B cell (primary cell): Measurements from ENCODE around the gene FLVCR1. TPM values are rescaled to one million over a fixed set of nuclear protein-coding genes. Genes with fewer than 3 reads are reported as not detected.

Experiments used
- ATAC-seq: fragments of 200-7000 bp; cut with Tn5 transposase; one replicate; pipeline ENCODE4 v1.10.0; 2021; ENCODE audit warnings: low read depth, mild to moderate bottlenecking, moderate number of reproducible peaks, moderate library complexity
- CTCF ChIA-PET: fragments of 350-600 bp; sonication (Branson Sonifier 250); formaldehyde crosslinking; loops from one replicate; lab custom pipeline; 2021; ENCODE audit warnings: antibody characterized with exemption, inconsistent platforms; lab: Charles Lee
- POLR2A ChIA-PET: fragments of 350-600 bp; sonication (Branson Sonifier 250); formaldehyde crosslinking; loops from one replicate; lab custom pipeline; 2021; ENCODE audit warnings: antibody characterized with exemption; lab: Charles Lee
- DNase-seq: peaks from one replicate; pipeline ENCODE4 v3.0.0; 2013
- H2AFZ ChIP-seq: 2 replicates; pipeline ENCODE4 v1.6.1; 2012; ENCODE audit warnings: mild to moderate bottlenecking, low read depth, low read length; ENCODE audit not compliant: insufficient read depth, poor library complexity, severe bottlenecking
- H3K27ac ChIP-seq, 2 donors: 1 replicate in 1 of 2; 2 replicates in 1 of 2; pipeline ENCODE4 v1.5.1; 2012 to 2013; ENCODE audit warnings: low read length in 2 of 2, mild to moderate bottlenecking in 2 of 2, moderate library complexity in 1 of 2
- H3K27me3 ChIP-seq, 4 experiments: fragments of 200-600 bp in 1 of 4; sonication (generic) in 1 of 4; replicated peaks in 1 of 4; 1 replicate in 2 of 4; 2 replicates in 2 of 4; pipeline versions ENCODE4 v1.6.1 to v1.7.0; 2013 to 2016; ENCODE audit warnings: low read length in 3 of 4, mild to moderate bottlenecking in 2 of 4, mixed read lengths in 1 of 4, moderate library complexity in 1 of 4; ENCODE audit not compliant: insufficient read depth in 4 of 4, control insufficient read depth in 3 of 4; ENCODE audit errors: control extremely low read depth in 1 of 4
- H3K36me3 ChIP-seq, 2 experiments: replicated peaks in 1 of 2; 1 replicate in 1 of 2; 2 replicates in 1 of 2; pipeline versions ENCODE4 v1.6.1 to v1.7.1; 2013; ENCODE audit warnings: low read length in 1 of 2; ENCODE audit not compliant: insufficient read depth in 2 of 2, control insufficient read depth in 1 of 2; ENCODE audit errors: control extremely low read depth in 1 of 2, extremely low read depth in 1 of 2
- H3K4me1 ChIP-seq, 2 donors: fragments of 200-600 bp in 1 of 2; sonication (generic) in 1 of 2; 1 replicate in 1 of 2; 2 replicates in 1 of 2; pipeline versions ENCODE4 v1.5.1 to v1.6.1; 2013 to 2017; ENCODE audit warnings: low read length in 2 of 2; ENCODE audit not compliant: control insufficient read depth in 2 of 2, insufficient read depth in 2 of 2
- H3K4me2 ChIP-seq: replicated peaks from 2 replicates; pipeline ENCODE3; 2012; ENCODE audit warnings: mild to moderate bottlenecking, low read depth, low read length; ENCODE audit not compliant: poor library complexity, severe bottlenecking
- H3K4me3 ChIP-seq, 5 experiments: fragments of 200-600 bp in 1 of 5; sonication (generic) in 1 of 5; 1 replicate in 3 of 5; 2 replicates in 2 of 5; pipeline versions ENCODE4 v1.5.1 to v1.7.0; 2011 to 2016; ENCODE audit warnings: low read length in 4 of 5, mild to moderate bottlenecking in 4 of 5, low read depth in 2 of 5, control low read depth in 1 of 5, moderate library complexity in 1 of 5; ENCODE audit not compliant: insufficient read depth in 1 of 5; ENCODE audit errors: control extremely low read depth in 1 of 5, extremely low read depth in 1 of 5
- H3K79me2 ChIP-seq: fragments of 200-600 bp; sonication (generic); one replicate; pipeline ENCODE4 v1.6.0; 2016; ENCODE audit warnings: low read length; ENCODE audit not compliant: control insufficient read depth, insufficient read depth
- H3K9ac ChIP-seq: fragments of 200-600 bp; sonication (generic); 2 replicates; pipeline ENCODE4 v1.6.1; 2017; ENCODE audit warnings: mild to moderate bottlenecking, low read length, moderate library complexity
- H3K9me3 ChIP-seq, 3 donors: one replicate each; pipeline versions ENCODE4 v1.6.1 to v1.7.1; 2013; ENCODE audit warnings: low read length in 2 of 3; ENCODE audit not compliant: control insufficient read depth in 2 of 3, insufficient read depth in 1 of 3; ENCODE audit errors: control extremely low read depth in 1 of 3
- H4K20me1 ChIP-seq: 2 replicates; pipeline ENCODE4 v1.6.0; 2012; ENCODE audit warnings: mild to moderate bottlenecking, low read length; ENCODE audit not compliant: insufficient read depth, control insufficient read depth, poor library complexity, severe bottlenecking
- H3K27ac Mint-ChIP-seq: one replicate; pipeline ENCODE4 v1.8.0; 2021; ENCODE audit warnings: mixed read lengths
- H3K27me3 Mint-ChIP-seq: one replicate; pipeline ENCODE4 v1.8.0; 2021; ENCODE audit warnings: mixed read lengths
- H3K4me1 Mint-ChIP-seq: one replicate; pipeline ENCODE4 v1.8.0; 2021; ENCODE audit warnings: mixed read lengths
- H3K4me3 Mint-ChIP-seq: one replicate; pipeline ENCODE4 v1.8.0; 2021; ENCODE audit warnings: mixed read lengths
- H3K9me3 Mint-ChIP-seq: one replicate; pipeline ENCODE4 v1.8.0; 2022; ENCODE audit warnings: mixed read lengths; ENCODE audit not compliant: insufficient read depth
- EZH2 ChIP-seq: IDR thresholded peaks from 2 replicates; pipeline ENCODE4 v1.6.1; 2012; ENCODE audit warnings: borderline replicate concordance, low read depth, mild to moderate bottlenecking, moderate library complexity, low read length; ENCODE audit not compliant: insufficient read depth, poor library complexity, severe bottlenecking
- whole genome bisulfite sequencing: methylation state at CpG from one replicate; pipeline ENCODE4 v1.1.5; 2013; ENCODE audit warnings: missing lambda C conversion rate; ENCODE audit not compliant: insufficient coverage; 5-methylcytosine and 5-hydroxymethylcytosine counted together
- intact Hi-C: fragments of 100-400 bp; cut with micrococcal nuclease; formaldehyde crosslinking; loops from one replicate; pipeline ENCODE4 v1.10.0; 2022
- polyA plus RNA-seq: library from polyadenylated mRNA; depleted of rRNA; stranded (reverse); fragments of >200 nt; gene quantifications from 2 replicates; pipeline ENCODE4 v1.2.3, GENCODE V29; 2012
- total RNA-seq, 2 donors: library from RNA; stranded (reverse); fragments of 120-200 nt in 1 of 2; gene quantifications; 1 replicate in 1 of 2; 2 replicates in 1 of 2; pipeline versions ENCODE4 v1.2.3 to v1.2.4, GENCODE V29; 2013 to 2022
- TF ChIP-seq, protein P1 (sequence below): fragments of 200-600 bp; IDR thresholded peaks from one replicate; pipeline ENCODE4 v1.8.0; 2022; ENCODE audit warnings: antibody characterized with exemption, mild to moderate bottlenecking

Gene FLVCR1
- total and polyA plus RNA-seq, 2 donors (not counting 1 experiment from before 2014, with no cell fraction given) = 3.9 to 19.2 TPM

- peaks cover 2% of the 10 kb centered on the region for H3K9me3 Mint-ChIP-seq
- Histone ChIP-seq H3K4me2 (no peak overlapping the region), H3K27me3 (no peaks in the 10 kb centered on the region), H2AFZ (no peak overlapping the region), H3K4me3 (no peak overlapping the region), H3K36me3 (no peaks in the 10 kb centered on the region), H3K4me1 (no peaks in the 10 kb centered on the region), H3K27ac (no peak overlapping the region), H3K9ac (no peak overlapping the region), H3K9me3 (peaks cover 0 to 1% (median 0%) of the 10 kb centered on the region in 3 donors), H4K20me1 (no peaks in the 10 kb centered on the region), H3K79me2 (no peaks in the 10 kb centered on the region)
- ChIA-PET CTCF (interaction anchor here (0.6 kb wide), 1 partner anchor 41 kb away, joined by 3 read pairs; no protein-coding TSS in a partner anchor), POLR2A (no interaction called here)
- no peak overlapping the region for H3K27ac Mint-ChIP-seq
- DNase-seq (no peak), ATAC-seq (no peak)
- WGBS = 88% methylated on average over 9 of the region's 10 CpGs
- H3K4me1 Mint-ChIP-seq = no peaks in the 10 kb centered on the region
- TF ChIP-seq, protein P1, sequence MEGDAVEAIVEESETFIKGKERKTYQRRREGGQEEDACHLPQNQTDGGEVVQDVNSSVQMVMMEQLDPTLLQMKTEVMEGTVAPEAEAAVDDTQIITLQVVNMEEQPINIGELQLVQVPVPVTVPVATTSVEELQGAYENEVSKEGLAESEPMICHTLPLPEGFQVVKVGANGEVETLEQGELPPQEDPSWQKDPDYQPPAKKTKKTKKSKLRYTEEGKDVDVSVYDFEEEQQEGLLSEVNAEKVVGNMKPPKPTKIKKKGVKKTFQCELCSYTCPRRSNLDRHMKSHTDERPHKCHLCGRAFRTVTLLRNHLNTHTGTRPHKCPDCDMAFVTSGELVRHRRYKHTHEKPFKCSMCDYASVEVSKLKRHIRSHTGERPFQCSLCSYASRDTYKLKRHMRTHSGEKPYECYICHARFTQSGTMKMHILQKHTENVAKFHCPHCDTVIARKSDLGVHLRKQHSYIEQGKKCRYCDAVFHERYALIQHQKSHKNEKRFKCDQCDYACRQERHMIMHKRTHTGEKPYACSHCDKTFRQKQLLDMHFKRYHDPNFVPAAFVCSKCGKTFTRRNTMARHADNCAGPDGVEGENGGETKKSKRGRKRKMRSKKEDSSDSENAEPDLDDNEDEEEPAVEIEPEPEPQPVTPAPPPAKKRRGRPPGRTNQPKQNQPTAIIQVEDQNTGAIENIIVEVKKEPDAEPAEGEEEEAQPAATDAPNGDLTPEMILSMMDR = no peak
- no peak for TF ChIP-seq EZH2
- intact Hi-C loops = no loop called here
- no peaks in the 10 kb centered on the region for H3K27me3 Mint-ChIP-seq
- no peak overlapping the region for H3K4me3 Mint-ChIP-seq
Measured at GRCh38 chr1:212930986-212931678, 73.1 kb downstream of the FLVCR1 start.

DNA sequence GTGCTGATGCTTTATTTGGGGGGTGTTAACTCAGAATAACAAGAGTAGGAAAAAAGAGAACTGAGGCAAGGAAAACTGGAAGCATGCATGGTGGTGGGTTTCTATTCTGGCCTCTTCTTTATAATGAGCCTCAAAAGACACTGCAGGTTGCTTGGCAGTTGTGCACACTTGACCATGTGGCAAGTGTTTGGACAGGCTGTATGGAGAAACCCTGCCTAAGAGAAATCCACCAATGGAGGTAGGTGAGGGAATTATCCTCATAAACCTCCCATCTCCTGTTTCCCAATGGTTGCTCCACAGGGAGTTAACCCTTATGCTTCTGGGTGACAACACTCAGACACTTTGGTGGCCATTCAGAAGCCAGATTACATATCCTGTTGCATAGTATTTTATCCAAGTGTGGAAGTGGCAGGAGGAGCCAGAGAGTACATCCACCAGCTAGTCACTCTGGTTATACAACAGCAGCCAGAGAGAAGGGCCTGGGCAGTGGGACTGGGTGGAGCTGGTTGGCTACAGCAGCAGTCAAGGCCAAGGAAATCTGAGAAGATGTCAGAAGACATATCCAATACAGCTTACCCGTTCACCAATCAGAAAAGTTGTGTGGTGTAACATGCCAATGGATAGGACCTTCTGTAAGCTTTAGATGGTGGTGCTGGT is 75.9 kb downstream of the FLVCR1 start:
- no peaks in the 10 kb centered on the region for H3K79me2 ChIP-seq
- no peaks in the 10 kb centered on the region for H3K27me3 ChIP-seq
- H3K4me2 ChIP-seq = no peak overlapping the region
- Mint-ChIP-seq H3K9me3 (no peaks in the 10 kb centered on the region), H3K4me3 (no peak overlapping the region), H3K27me3 (no peaks in the 10 kb centered on the region), H3K27ac (no peak overlapping the region), H3K4me1 (no peaks in the 10 kb centered on the region)
- ATAC-seq (no peak), DNase-seq (no peak)
- TF ChIP-seq EZH2 = no peak
- TF ChIP-seq, protein P1 = no peak
- no peaks in the 10 kb centered on the region for H3K4me1 ChIP-seq
- H3K27ac ChIP-seq = no peak overlapping the region
- H3K4me3 ChIP-seq = no peak overlapping the region
- no peaks in the 10 kb centered on the region for H3K36me3 ChIP-seq
- no peaks in the 10 kb centered on the region for H4K20me1 ChIP-seq
- intact Hi-C loops = no loop called here
- peaks cover 0 to 1% (median 0%) of the 10 kb centered on the region in 3 donors for H3K9me3 ChIP-seq
- WGBS = no CpG with 5 or more reads among the region's 1 CpG
- POLR2A ChIA-PET = no interaction called here
- CTCF ChIA-PET = no interaction called here
- H3K9ac ChIP-seq = no peak overlapping the region
- no peak overlapping the region for H2AFZ ChIP-seq
